Measurements from ENCODE around the gene PLCL2. TPM values are rescaled to one million over a fixed set of nuclear protein-coding genes. Genes with fewer than 3 reads are reported as not detected.

Gene PLCL2
- total RNA-seq, 1 experiment from 2014 or later, result 0.07 TPM

GRCh38 chr3:17040322-17040989 lies 155.7 kb downstream of the PLCL2 start:
- intact Hi-C loops (cut with micrococcal nuclease; ENCODE audit: unreplicated experiment), result no loop called here
- no peak for TF ChIP-seq CTCF (IDR thresholded peaks at IDR 0.05; ENCODE audit: insufficient read depth in 1 of 2, low read depth in 1 of 2, low read length in 1 of 2, severe bottlenecking in 1 of 2, unreplicated experiment in 1 of 2)
- no peaks in the 10 kb centered on the region for H3K36me3 ChIP-seq (ENCODE audit: control insufficient read depth, insufficient read depth, low read length)
- H3K4me3 ChIP-seq (ENCODE audit: low read depth, low read length), result no peak overlapping the region
- H3K9me3 Mint-ChIP-seq (ENCODE audit: unreplicated experiment), result no peaks in the 10 kb centered on the region
- no peak overlapping the region for H3K27ac Mint-ChIP-seq (ENCODE audit: unreplicated experiment)
- CTCF ChIA-PET, result no interaction called here
- no peaks in the 10 kb centered on the region for H3K27me3 ChIP-seq (replicated peaks; ENCODE audit: control insufficient read depth, insufficient read depth, low read length)
- POLR2A ChIA-PET, result no interaction called here
- H3K4me1 Mint-ChIP-seq (ENCODE audit: low read depth, unreplicated experiment), result no peaks in the 10 kb centered on the region
- no peak for DNase-seq
- no peaks in the 10 kb centered on the region for H3K4me1 ChIP-seq
- no peaks in the 10 kb centered on the region for H3K36me3 Mint-ChIP-seq (ENCODE audit: insufficient read depth, unreplicated experiment)
- H3K9me3 ChIP-seq, result no peaks in the 10 kb centered on the region
- H3K27me3 Mint-ChIP-seq (ENCODE audit: insufficient read depth, unreplicated experiment), result peaks cover 10% of the 10 kb centered on the region
- H3K4me3 Mint-ChIP-seq (ENCODE audit: unreplicated experiment), result no peak overlapping the region
- BruUV-seq (replicated peaks), result no TSS peak

GRCh38 chr3:17040990-17041377 lies 156.2 kb downstream of the PLCL2 start:
- Mint-ChIP-seq H3K27ac (ENCODE audit: unreplicated experiment) (no peak overlapping the region), H3K9me3 (ENCODE audit: unreplicated experiment) (no peaks in the 10 kb centered on the region), H3K27me3 (ENCODE audit: insufficient read depth, unreplicated experiment) (peaks cover 14% of the 10 kb centered on the region), H3K4me3 (ENCODE audit: unreplicated experiment) (no peak overlapping the region), H3K36me3 (ENCODE audit: insufficient read depth, unreplicated experiment) (no peaks in the 10 kb centered on the region), H3K4me1 (ENCODE audit: low read depth, unreplicated experiment) (no peaks in the 10 kb centered on the region)
- DNase-seq, result no peak
- no TSS peak for BruUV-seq (replicated peaks)
- TF ChIP-seq CTCF (IDR thresholded peaks at IDR 0.05; ENCODE audit: insufficient read depth in 1 of 2, low read depth in 1 of 2, low read length in 1 of 2, severe bottlenecking in 1 of 2, unreplicated experiment in 1 of 2), result no peak
- POLR2A ChIA-PET, result no interaction called here
- Histone ChIP-seq H3K27me3 (replicated peaks; ENCODE audit: control insufficient read depth, insufficient read depth, low read length) (no peaks in the 10 kb centered on the region), H3K36me3 (ENCODE audit: control insufficient read depth, insufficient read depth, low read length) (no peaks in the 10 kb centered on the region), H3K4me1 (no peaks in the 10 kb centered on the region), H3K9me3 (no peaks in the 10 kb centered on the region), H3K4me3 (ENCODE audit: low read depth, low read length) (no peak overlapping the region)
- intact Hi-C loops (cut with micrococcal nuclease; ENCODE audit: unreplicated experiment), result no loop called here
- CTCF ChIA-PET, result no interaction called here

- Mint-ChIP-seq H3K9me3 (ENCODE audit: unreplicated experiment) (no peaks in the 10 kb centered on the region), H3K4me1 (ENCODE audit: low read depth, unreplicated experiment) (no peaks in the 10 kb centered on the region), H3K36me3 (ENCODE audit: insufficient read depth, unreplicated experiment) (no peaks in the 10 kb centered on the region), H3K27ac (ENCODE audit: unreplicated experiment) (no peak overlapping the region), H3K4me3 (ENCODE audit: unreplicated experiment) (no peak overlapping the region), H3K27me3 (ENCODE audit: insufficient read depth, unreplicated experiment) (peaks cover 22% of the 10 kb centered on the region)
- intact Hi-C loops (cut with micrococcal nuclease; ENCODE audit: unreplicated experiment), result no loop called here
- Histone ChIP-seq H3K4me1 (no peaks in the 10 kb centered on the region), H3K4me3 (ENCODE audit: low read depth, low read length) (no peak overlapping the region), H3K36me3 (ENCODE audit: control insufficient read depth, insufficient read depth, low read length) (no peaks in the 10 kb centered on the region), H3K27me3 (replicated peaks; ENCODE audit: control insufficient read depth, insufficient read depth, low read length) (no peaks in the 10 kb centered on the region), H3K9me3 (no peaks in the 10 kb centered on the region)
- no TSS peak for BruUV-seq (replicated peaks)
- no peak for DNase-seq
- ChIA-PET POLR2A (no interaction called here), CTCF (no interaction called here)
- no peak for TF ChIP-seq CTCF (IDR thresholded peaks at IDR 0.05; ENCODE audit: insufficient read depth in 1 of 2, low read depth in 1 of 2, low read length in 1 of 2, severe bottlenecking in 1 of 2, unreplicated experiment in 1 of 2)
Measured at GRCh38 chr3:17044855-17045254, 160.1 kb downstream of the PLCL2 start.
